GM12891 (cell line): ENCODE measurements around the gene SKP2.

ENCODE experiments used
- PAX5 ChIP-seq: IDR thresholded peaks from 2 replicates; pipeline ENCODE4 v1.6.1; 2011; ENCODE audit warnings: low read length, moderate library complexity, mild to moderate bottlenecking; ENCODE audit not compliant: insufficient read depth, severe bottlenecking
- POLR2A ChIP-seq: IDR thresholded peaks from 2 replicates; pipeline ENCODE4 v1.6.1; 2011; ENCODE audit warnings: low read depth, low read length, control low read depth
- POLR2AphosphoS5 ChIP-seq: IDR thresholded peaks from 2 replicates; pipeline ENCODE4 v1.6.1; 2011; ENCODE audit warnings: low read depth, low read length, control low read depth
- POU2F2 ChIP-seq: IDR thresholded peaks from 2 replicates; pipeline ENCODE4 v1.6.1; 2011; ENCODE audit warnings: low read depth, mild to moderate bottlenecking, control low read depth, low read length, moderate library complexity
- SPI1 ChIP-seq: IDR thresholded peaks from 2 replicates; pipeline ENCODE4 v1.6.1; 2011; ENCODE audit warnings: low read depth, low read length, control low read depth
- TAF1 ChIP-seq: IDR thresholded peaks from 2 replicates; pipeline ENCODE4 v1.6.1; 2011; ENCODE audit warnings: low read depth, low read length, control low read depth

GRCh38 chr5:36150676-36151433 is 1.1 kb upstream of the SKP2 start:
- TF ChIP-seq POLR2A (peak; percentile 63; the same call in 1 of the 2 replicates), TAF1 (peak; percentile 61; the same call in 1 of the 2 replicates), POLR2AphosphoS5 (peak; percentile 78), SPI1 (no peak), PAX5 (no peak), POU2F2 (no peak)
